GM12865 (cell line): Measurements from ENCODE around the gene FEN1.

Experiments used
- DNase-seq: peaks from one replicate; pipeline ENCODE4 v3.0.0; 2010; ENCODE audit warnings: low read depth
- H3K4me3 ChIP-seq: 2 replicates; pipeline ENCODE4 v1.5.1; 2011; ENCODE audit warnings: mild to moderate bottlenecking, low read depth, low read length, control low read depth
- TF ChIP-seq, protein P1 (sequence below): IDR thresholded peaks from 2 replicates; pipeline ENCODE4 v1.5.1; 2011; ENCODE audit warnings: low read length, control low read depth, low read depth, inconsistent platforms; ENCODE audit not compliant: insufficient read depth; ENCODE audit errors: missing control alignments

Gene FEN1

DNA sequence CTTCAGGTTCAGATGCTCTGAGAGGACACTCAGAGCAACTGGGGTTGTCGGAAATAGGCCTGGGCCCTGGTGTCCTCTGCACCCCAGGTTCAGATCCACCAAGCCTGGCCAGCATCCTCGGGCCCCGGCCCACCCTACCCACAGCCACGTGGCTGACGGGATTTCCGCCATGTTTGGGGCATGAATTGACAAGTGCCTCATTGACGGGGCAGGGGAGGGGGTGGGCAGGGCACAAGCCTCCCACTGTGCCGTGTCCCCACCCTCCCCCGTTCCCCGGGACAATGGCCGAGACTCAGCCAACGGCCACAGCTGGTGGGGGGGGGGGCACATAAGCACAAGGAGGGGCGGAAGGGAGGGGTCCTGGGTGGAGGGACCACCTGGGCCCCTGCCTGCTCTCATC, 31.8 kb upstream of the FEN1 start:
- no peak overlapping the region for H3K4me3 ChIP-seq
- TF ChIP-seq, protein P1, sequence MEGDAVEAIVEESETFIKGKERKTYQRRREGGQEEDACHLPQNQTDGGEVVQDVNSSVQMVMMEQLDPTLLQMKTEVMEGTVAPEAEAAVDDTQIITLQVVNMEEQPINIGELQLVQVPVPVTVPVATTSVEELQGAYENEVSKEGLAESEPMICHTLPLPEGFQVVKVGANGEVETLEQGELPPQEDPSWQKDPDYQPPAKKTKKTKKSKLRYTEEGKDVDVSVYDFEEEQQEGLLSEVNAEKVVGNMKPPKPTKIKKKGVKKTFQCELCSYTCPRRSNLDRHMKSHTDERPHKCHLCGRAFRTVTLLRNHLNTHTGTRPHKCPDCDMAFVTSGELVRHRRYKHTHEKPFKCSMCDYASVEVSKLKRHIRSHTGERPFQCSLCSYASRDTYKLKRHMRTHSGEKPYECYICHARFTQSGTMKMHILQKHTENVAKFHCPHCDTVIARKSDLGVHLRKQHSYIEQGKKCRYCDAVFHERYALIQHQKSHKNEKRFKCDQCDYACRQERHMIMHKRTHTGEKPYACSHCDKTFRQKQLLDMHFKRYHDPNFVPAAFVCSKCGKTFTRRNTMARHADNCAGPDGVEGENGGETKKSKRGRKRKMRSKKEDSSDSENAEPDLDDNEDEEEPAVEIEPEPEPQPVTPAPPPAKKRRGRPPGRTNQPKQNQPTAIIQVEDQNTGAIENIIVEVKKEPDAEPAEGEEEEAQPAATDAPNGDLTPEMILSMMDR: no peak
- DNase-seq: no peak

DNA sequence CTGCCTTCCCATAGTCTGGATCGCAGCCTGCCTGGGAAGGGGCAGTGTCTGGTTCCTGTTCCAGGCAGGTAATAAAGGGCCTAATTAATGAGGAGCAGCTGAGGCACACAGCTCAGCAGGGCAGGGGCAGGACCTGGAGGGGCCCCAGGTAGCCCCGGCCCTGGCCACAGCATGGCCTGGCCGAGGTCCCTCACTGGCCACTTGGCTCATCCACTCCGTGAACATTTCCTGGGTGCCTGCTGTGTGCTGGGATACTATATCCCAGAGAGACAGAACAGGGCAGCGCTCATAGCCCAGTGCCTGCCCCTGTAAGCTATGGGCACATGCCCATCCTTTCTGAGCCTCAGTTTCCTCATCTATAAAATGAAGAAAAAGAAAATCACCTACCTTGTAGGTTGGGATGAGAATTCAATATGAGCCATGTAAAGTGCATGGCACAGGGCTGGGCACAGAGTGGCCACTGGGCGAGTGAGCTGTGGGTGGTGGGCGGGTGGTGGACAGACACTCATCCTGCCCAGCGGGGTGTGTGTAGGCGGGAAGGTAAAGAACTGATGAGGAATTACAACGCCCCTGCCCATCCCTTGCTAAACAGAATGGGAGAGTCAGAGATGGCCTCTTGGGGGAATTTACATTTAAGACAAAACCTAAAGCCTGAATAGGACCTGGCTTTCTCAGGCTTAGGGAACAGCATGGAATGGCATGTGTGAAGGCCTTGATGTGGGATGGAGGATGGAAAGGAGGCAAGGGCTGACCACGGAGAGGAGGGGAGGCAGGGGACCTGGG, 31.1 kb upstream of the FEN1 start:
- no peak overlapping the region for H3K4me3 ChIP-seq
- TF ChIP-seq, protein P1: no peak
- no peak for DNase-seq

DNA sequence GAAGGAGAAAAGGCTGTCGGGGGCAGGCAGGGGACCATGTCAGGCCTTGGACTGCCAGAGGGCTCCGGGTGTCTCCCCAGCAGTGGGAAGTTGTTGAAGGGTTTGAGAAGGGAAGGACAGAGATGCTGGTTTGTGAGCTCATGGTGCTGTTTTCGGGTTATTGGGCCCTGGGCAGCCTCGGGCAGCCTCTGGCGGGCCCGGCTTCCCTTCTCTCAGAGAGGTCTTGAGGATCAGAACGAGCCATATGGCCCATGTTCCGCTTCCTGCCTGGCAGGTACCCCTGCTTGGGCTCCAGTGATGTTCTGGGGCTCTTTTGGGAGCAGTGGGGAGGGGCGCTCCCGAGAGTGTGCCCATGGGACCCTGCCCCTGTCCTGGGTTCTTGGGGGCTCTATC, 30.5 kb upstream of the FEN1 start:
- DNase-seq: no peak
- no peak overlapping the region for H3K4me3 ChIP-seq
- TF ChIP-seq, protein P1: no peak

GRCh38 chr11:61762798-61763197, 29.9 kb upstream of the FEN1 start:
- H3K4me3 ChIP-seq: no peak overlapping the region
- TF ChIP-seq, protein P1: no peak
- DNase-seq: no peak

GRCh38 chr11:61763930-61764605, 28.6 kb upstream of the FEN1 start:
- TF ChIP-seq, protein P1: no peak
- no peak overlapping the region for H3K4me3 ChIP-seq
- DNase-seq: no peak

DNA sequence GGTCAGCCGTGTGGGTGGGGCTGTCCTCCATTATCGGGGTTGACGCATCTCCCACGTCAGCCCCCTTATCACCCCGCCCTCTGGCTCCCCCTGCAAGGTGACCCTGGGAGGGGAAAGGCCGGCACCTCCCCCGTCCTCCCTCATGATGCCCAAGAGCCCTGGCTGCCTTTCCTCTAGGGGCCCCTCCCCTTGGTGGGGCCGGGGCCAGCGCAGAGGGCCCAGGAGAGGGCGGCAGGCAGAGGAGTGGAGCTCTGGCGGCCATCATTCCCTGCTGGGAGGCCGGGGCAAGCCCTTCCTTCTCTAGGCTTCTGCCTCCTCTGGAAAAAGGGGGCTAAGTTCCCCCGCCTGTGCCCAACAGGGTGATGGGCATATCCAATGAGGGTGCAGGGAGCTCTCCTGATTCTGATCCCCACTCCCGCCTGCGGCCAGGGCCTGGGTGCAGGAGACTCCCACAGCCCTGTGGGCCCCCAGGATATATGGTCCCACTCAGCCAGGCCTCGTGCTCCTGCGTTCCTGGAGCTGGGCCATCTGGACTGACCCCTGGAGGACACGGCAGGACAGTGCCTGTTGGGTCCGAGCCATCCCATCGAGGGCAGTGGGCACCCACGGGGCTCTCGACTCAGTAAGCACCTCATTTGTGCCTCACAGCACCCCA, 28.0 kb upstream of the FEN1 start:
- H3K4me3 ChIP-seq: no peak overlapping the region
- no peak for DNase-seq
- TF ChIP-seq, protein P1: no peak
